Astrocyte of the spinal cord (primary cell): ENCODE results near the gene GTF3C4.

Source experiments
- DNase-seq: peaks from one replicate; pipeline ENCODE4 v3.0.0; 2011; ENCODE audit warnings: low read depth, low spot score
- H3K4me3 ChIP-seq: 2 replicates; pipeline ENCODE4 v1.5.1; 2011; ENCODE audit warnings: low read depth, mild to moderate bottlenecking, low read length, moderate library complexity
- in situ Hi-C: cut with HindIII; loops from 2 replicates; pipeline ENCODE4 v1.10.0; 2017; ENCODE audit warnings: low sequenced_read_pairs
- TF ChIP-seq, protein P1 (sequence below): IDR thresholded peaks from 2 replicates; pipeline ENCODE4 v1.5.1; 2012; ENCODE audit warnings: low read depth, mild to moderate bottlenecking, low read length, inconsistent platforms

GTF3C4 gene

DNA sequence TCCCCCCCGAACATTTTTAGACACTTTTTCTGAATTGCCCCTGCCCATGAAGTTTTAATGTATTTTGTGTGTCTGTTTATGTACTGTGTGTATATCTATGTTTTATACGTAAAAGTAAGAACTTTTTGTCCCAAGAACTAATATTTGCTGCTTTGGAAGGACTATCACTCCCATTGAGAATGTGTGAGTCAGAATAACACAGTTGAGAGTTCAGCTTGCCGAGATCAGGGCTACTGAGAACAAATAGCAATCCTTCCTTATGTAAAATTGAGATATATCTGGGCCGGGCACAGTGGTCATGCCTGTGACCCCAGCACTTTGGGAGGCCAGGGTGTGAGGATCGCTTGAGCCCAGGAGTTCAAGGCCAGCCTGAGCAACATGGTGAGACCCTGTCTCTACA, 11.3 kb downstream of the GTF3C4 start:
- DNase-seq = no peak
- in situ Hi-C loops = no loop called here
- TF ChIP-seq, protein P1, sequence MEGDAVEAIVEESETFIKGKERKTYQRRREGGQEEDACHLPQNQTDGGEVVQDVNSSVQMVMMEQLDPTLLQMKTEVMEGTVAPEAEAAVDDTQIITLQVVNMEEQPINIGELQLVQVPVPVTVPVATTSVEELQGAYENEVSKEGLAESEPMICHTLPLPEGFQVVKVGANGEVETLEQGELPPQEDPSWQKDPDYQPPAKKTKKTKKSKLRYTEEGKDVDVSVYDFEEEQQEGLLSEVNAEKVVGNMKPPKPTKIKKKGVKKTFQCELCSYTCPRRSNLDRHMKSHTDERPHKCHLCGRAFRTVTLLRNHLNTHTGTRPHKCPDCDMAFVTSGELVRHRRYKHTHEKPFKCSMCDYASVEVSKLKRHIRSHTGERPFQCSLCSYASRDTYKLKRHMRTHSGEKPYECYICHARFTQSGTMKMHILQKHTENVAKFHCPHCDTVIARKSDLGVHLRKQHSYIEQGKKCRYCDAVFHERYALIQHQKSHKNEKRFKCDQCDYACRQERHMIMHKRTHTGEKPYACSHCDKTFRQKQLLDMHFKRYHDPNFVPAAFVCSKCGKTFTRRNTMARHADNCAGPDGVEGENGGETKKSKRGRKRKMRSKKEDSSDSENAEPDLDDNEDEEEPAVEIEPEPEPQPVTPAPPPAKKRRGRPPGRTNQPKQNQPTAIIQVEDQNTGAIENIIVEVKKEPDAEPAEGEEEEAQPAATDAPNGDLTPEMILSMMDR = no peak
- no peak overlapping the region for H3K4me3 ChIP-seq

DNA sequence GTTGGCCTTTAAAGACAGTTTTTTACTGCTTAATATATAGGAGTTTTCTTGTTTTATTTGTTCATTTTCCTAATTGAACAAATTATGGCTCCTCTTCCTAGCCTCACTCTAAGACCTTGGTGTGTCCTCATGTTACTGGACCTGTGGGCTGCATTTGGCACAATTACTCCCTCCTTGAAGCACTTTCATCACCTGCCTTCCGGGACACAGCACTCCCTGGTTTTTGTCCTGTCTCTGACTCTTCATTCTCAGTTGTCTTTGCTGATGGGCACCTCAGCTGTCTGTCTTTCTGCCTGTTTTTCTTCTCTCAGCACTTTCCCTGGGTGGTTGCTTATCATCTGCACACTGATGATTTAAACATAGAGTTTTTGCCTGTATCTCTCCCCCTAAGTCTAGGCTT, 13.6 kb downstream of the GTF3C4 start:
- in situ Hi-C loops = no loop called here
- TF ChIP-seq, protein P1 = no peak
- no peak for DNase-seq

DNA sequence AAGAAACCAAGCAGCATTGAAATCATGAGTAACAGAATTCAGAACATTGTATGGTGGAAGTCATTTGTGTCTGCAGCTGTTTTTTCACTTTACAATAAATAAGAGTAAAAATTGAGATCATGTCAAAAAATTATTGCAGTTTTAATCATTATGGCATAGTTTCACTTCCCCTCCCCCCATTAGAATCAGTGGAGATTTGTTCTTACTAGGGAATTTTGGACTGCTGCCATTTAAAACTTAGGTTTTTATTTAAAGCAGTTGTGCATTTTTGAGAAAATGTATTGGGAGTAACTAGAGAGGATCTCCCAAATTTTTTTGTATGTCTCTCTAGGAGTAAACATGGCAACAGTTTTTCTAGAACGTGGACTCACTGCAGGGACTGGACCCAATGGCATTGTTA, 20.4 kb downstream of the GTF3C4 start:
- no peak overlapping the region for H3K4me3 ChIP-seq
- TF ChIP-seq, protein P1 = no peak
- in situ Hi-C loops = no loop called here
- no peak for DNase-seq

More for the DNA sequence above, 13.6 kb downstream of the GTF3C4 start:
- H3K4me3 ChIP-seq = no peak overlapping the region

DNA sequence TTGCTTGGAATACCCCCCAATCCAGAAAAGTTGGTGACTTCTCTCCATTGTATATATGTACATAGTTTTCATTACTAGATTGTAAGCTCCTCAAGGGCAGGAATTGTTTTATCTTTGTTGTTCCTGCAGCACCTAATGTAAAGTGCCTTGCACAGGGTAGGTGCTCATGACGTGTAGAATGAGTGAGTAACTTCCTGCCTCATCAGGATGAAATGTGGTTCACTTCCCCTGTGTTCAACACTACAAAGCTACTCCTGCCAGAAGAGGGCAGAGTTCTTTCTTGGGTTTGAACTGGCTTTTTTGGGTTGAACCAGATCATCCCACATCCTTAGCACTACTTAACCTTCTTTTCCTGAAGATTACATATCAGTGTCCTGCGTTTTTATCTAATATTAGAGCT, 23.9 kb downstream of the GTF3C4 start:
- no peak overlapping the region for H3K4me3 ChIP-seq
- no peak for DNase-seq
- TF ChIP-seq, protein P1 = no peak
- in situ Hi-C loops = no loop called here

DNA sequence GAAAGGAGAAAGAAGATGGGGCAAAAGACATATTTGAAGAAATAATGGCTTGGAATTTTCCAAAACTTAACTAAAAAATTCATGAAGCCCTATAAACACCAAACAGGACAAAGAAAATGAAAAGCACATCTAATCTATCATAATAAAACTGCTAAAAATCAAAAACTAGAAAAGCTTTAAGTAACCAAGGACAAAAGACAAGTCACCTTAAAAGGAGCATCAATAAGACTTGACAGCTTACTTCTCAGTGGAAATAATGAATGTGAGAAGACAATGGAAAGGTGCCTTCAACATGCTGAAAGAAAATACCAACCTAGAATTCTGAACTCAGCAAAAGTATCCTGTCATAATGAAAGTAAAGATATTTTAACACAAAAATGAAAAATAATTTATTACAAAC, 27.0 kb downstream of the GTF3C4 start:
- TF ChIP-seq, protein P1 = no peak
- no peak overlapping the region for H3K4me3 ChIP-seq
- DNase-seq = no peak
- in situ Hi-C loops = no loop called here

DNA sequence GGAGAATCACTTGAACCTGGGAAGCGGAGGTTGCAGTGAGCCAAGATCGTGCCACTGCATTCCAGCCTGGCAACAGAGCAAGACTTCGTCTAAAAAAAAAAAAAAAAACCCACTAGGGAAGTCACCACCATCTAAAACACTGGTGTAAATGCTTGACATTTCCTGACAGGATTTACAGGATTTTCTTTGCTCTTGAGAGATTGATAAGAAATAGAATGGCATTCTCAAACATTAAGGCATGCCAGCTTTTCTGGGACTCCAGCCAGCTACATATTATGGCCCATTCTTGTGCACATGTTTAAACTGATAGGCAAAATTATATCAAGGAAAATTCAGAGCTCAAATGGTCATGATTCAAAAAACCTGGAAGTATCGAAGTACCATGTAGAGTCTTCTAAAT, 28.7 kb downstream of the GTF3C4 start:
- DNase-seq = no peak
- no peak overlapping the region for H3K4me3 ChIP-seq
- in situ Hi-C loops = no loop called here
- TF ChIP-seq, protein P1 = no peak

DNA sequence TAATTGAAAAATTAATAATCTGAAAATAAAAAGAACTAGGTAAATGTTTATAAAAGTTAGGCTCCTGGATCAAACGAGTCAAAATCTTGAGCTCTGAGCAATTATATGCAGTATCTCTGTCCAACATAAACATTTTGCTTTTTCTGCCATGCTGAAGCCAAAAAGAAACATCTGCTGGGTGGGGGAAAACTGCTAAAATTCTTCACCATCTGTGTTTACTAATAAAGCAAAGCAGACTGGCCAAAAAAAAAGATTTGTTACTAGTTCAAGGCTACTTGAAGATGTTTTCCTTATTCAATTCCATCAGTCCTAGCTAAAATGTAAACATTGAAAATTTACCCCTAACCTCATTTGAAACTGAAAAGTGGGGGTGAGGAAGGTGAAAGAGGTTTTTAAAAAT, 29.7 kb downstream of the GTF3C4 start:
- H3K4me3 ChIP-seq = no peak overlapping the region
- in situ Hi-C loops = no loop called here
- TF ChIP-seq, protein P1 = no peak
- DNase-seq = no peak
